CMK (cell line): Measurements from ENCODE around the gene RERE.

Experiments used
- DNase-seq: peaks from one replicate; pipeline ENCODE4 v3.0.0-alpha.2; 2010; ENCODE audit warnings: low read depth

The RERE gene

DNA sequence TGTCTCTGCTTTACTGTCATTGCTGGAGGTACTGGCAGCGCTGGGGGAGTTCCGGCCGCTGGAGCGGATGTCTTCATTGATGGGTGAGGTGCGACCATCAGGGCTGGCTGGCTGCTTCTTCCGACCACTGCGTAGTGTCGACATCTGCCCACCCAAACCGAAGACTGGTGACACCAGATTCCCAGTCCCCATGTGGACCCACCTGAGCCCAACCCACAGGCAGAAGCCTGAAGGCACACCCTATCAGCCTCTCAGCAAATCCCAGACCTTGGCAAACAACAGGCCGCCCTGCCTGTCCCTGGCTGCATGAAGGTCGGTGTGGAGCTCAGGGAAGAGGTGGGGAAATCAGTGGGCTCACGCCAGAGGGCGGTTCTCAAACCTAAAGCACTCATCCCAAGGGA lies 454.7 kb downstream of the RERE start:
- no peak for DNase-seq

- no peak for DNase-seq
Observed at GRCh38 chr1:8361198-8361849, 456.1 kb downstream of the RERE start.

GRCh38 chr1:8360493-8361197 lies 456.8 kb downstream of the RERE start:
- no peak for DNase-seq

DNA sequence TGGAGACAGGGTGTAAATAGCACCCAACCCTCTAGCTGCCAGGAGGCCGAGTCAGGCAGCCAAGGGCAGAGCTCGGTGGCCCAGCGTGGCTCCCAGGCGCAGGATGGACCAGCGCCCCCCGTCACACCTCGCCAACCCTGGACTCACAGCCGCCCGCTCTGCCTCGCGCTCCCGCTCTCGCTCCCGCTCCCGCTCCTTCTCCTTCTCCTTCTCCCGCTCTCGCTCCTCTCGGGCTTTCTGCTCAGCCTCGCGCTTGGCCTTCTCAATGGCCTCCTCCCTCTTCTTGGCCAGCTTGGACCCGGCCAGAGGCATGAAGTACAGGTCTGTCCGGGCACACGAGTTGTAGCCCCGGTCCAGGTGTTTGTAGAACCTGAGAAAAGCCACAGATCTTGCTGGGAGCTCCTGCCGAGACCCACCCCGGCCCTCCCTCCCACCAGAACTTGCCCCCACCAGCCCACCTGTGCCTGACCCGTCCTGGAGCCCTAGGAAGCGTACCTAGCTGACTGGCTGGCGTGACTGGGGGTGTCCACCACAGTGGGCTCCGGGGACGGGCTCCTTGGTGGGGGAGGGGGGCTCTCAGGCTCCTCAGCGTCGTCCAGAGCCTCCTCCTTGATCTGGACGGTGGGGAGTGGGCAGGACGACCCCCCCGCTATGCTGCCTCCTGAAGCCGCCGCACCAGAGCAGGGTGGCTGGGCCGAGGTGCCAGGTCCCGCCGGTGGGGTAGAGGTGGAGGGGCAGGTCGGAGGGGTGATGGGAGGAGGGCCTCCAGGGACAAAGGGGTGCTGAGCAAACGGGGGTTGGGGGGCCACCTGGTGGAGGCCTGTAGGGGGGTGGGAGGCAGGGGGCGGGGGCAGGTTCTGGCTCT lies 457.6 kb downstream of the RERE start:
- DNase-seq = no peak

- DNase-seq = no peak
Observed at GRCh38 chr1:8358897-8359616, 458.4 kb downstream of the RERE start.

- no peak for DNase-seq
Observed at GRCh38 chr1:8358241-8358896, 459.1 kb downstream of the RERE start.

DNA sequence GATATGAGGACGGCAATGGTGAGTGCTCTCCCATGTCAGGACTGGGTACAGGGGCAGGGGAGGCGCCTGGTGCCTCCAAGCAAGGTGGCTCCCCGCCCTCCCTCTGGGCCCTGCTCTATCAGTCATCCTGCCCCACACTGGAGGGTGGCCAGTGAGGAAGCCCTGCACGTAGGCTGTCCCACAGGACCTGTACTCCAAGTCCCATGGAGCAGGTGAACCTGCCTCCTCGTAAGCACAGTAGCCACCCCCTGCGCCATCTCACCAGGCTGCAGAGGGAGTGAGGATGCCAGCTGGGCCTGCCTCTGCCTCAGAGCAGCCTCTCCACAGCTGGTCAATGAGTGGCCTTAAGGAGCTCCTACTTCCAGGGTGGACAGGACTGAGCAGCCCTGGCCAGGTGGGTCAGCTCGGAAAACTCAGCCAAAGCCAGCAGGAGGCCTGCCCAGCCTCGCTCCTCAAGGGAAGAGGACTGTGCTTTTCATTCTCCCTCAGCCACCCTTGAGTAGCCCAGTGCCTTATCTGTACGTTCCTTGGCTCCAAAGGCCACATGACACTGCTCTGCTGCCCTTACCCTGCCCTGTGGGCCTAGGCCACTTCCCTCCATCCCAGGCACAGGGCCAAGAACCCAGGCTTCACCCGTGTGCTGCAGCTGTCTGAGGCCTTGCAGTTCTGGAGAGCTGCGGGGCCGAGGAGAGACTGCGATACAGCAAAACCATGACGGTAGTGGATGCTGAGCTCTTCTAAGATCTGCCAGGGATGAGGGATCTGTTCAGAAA lies 459.9 kb downstream of the RERE start:
- DNase-seq = no peak

- no peak for DNase-seq
Observed at GRCh38 chr1:8356256-8357209, 460.9 kb downstream of the RERE start.

DNA sequence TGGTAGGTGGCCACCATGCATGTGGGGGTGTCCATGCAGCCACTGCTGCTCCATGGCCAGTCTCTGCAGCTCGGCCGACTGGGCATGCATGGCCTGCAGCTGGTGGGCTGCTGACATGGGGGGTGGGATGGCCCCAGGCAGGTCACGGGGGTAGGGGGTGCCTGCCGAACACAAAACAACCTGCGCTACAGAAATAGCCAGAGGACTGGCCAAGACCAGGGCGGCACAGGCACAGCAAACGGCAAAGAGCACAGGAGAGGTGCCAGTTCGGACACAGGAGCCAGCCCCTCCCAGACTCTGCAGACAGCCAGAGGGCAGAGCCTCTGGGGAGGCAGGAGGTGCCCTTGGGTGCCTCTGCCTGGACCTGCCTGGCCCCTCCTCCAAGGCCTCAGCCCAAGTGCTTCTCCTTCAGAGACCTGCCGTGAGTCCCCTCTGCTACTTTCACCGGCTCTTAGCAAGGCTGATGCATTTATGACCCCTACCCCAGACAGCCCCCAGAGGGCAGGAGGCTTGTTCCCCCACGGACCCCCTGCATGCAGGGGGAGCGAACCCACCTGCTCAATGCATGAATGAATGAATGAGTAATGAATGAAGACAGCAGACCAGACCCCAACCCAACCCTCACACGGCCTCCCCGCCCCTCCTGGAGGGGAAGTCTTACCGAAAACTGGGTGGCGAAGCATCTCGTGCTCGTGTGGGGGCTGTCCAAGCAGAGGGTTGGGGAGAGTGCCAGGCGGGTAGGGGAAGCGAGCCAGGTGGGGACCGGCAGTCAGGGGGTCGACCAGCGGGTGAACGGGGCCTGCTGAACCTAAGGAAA lies 461.8 kb downstream of the RERE start:
- DNase-seq = no peak

DNA sequence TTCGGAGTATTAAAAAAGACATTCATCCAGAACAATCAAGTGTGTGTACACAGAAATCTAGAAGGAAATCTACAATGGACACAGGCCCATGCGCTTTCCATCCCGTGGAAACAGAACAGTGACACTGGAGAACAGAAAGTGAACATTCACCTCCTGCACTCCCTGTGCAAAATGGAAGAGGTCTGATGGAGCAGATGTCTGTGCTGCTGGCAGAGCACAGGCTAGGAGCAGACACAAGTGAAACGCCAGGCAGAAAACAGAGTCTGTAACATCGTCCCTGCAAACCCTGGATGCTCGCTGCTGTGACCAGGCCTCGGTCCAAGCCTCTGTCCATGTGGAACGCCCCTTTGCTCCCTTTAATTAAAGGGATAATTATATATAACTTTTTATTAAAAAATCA lies 463.4 kb downstream of the RERE start:
- DNase-seq = no peak

DNA sequence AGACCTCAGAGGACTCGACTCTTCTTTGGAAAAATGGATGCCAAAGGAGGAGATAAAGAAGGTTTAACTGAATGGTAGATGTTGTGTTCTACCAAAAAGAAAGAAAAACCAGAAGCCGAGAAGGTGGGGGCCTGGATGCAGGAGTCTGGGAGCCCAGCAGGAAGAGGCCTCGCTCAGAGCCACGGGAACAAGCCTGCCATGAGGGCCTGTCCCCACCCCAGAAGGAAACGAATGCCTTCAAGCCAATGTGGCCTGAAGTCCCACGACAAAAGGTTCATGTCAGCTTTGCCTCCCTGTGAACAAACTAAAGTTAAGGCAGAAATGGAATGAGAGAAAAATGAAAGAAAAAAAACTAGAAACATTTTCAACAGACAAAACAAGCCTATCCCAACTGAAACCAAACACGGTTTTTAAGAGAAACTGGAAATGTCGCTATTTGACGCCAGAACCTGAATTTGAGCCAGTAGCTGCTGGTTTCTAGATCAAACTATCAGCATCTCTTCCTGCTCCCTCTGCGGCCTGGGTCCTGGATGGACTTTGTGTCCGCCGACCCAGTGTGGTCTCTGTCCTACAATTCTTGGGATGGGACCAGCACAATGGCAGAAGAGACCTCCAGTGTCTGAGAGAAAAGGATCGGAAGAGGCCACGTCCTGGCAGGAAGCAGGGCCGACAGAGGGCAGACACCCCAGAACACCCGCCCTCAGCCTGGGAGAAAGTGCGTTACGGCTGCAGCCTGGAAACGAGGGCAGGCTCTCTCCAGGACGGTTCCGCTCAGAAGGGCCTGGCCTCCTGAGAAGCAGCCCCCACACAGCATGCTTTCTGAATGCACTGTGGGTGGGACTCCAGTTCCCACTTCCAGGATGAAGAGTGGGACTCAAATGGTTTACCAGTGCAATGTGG lies 464.3 kb downstream of the RERE start:
- no peak for DNase-seq

- no peak for DNase-seq
Observed at GRCh38 chr1:8352471-8352845, 465.0 kb downstream of the RERE start.

- no peak for DNase-seq
Observed at GRCh38 chr1:8351693-8352470, 465.6 kb downstream of the RERE start.

- DNase-seq = no peak
Observed at GRCh38 chr1:8350914-8351684, 466.3 kb downstream of the RERE start.

- no peak for DNase-seq
Observed at GRCh38 chr1:8349961-8350360, 467.5 kb downstream of the RERE start.

DNA sequence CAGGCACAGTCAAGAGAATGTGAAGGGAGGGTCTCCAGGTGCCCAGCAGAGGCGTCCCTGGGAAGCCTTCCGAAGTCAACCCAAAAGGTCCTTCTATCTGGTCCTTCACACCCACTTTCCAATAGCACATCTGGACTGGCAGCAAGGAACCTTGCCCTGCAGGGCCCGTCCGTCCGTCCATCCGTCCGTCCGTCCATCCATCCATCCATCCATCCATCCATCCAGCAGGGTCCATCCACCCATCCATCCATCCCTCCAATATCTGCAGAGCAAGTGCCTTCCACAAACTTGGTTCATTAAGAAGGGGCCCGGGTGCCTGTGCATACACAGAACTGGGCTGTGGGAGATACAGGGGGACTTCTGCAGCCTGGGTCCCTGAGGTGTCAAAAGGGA lies 468.0 kb downstream of the RERE start:
- DNase-seq = no peak
